OCI-LY3 (cell line): Measurements from ENCODE around the gene ZC3H12D.
A peak's percentile ranks its signal among the peaks of the same experiment; 100 is the strongest.

Experiments
- H2AFZ ChIP-seq: fragments of 200-600, 300-600 bp; shearing (Covaris generic); 2 replicates; pipeline ENCODE4 v1.6.0; 2014; ENCODE audit warnings: antibody characterized with exemption, low read depth, low read length
- H3K27ac ChIP-seq: fragments of 200-600, 300-600 bp; sonication (generic); 2 replicates; pipeline ENCODE4 v1.5.1; 2014; ENCODE audit warnings: mild to moderate bottlenecking, low read length, moderate library complexity, mixed read lengths
- H3K27me3 ChIP-seq: fragments of 200-600, 300-600 bp; sonication (generic); 2 replicates; pipeline ENCODE4 v1.6.1; 2014; ENCODE audit warnings: low read depth, low read length, mixed read lengths
- H3K36me3 ChIP-seq: fragments of 200-600, 300-600 bp; sonication (generic); replicated peaks from 2 replicates; pipeline ENCODE3; 2014; ENCODE audit warnings: low read depth, low read length, mixed read lengths
- H3K4me1 ChIP-seq: fragments of 300-600, 200-600 bp; sonication (generic); 2 replicates; pipeline ENCODE4 v1.6.1; 2014; ENCODE audit warnings: low read length, mixed read lengths
- H3K4me2 ChIP-seq: fragments of 200-600, 300-600 bp; sonication (generic); 2 replicates; pipeline ENCODE4 v1.6.1; 2014; ENCODE audit warnings: low read length, mixed read lengths
- H3K4me3 ChIP-seq: fragments of 300-600, 200-600 bp; sonication (generic); 2 replicates; pipeline ENCODE4 v1.5.1; 2014; ENCODE audit warnings: antibody characterized with exemption, mild to moderate bottlenecking, low read length, moderate library complexity
- H3K79me2 ChIP-seq: fragments of 300-600, 200-600 bp; shearing (Covaris generic); 2 replicates; pipeline ENCODE4 v1.6.1; 2014; ENCODE audit warnings: mild to moderate bottlenecking, low read length, mixed read lengths
- H3K9ac ChIP-seq: fragments of 300-600, 200-600 bp; shearing (Covaris generic); 2 replicates; pipeline ENCODE4 v1.6.0; 2014; ENCODE audit warnings: mild to moderate bottlenecking, low read length, moderate library complexity
- H3K9me3 ChIP-seq: fragments of 200-600, 300-600 bp; shearing (Covaris generic); 2 replicates; pipeline ENCODE4 v1.6.1; 2014; ENCODE audit warnings: low read length, mixed read lengths; ENCODE audit not compliant: insufficient read depth
- H4K20me1 ChIP-seq: fragments of 200-600, 300-600 bp; sonication (generic); 2 replicates; pipeline ENCODE4 v1.6.1; 2016; ENCODE audit warnings: low read length, mixed read lengths; ENCODE audit not compliant: insufficient read depth
- EZH2phosphoT487 ChIP-seq: fragments of 200-600 bp; shearing (Covaris generic); IDR thresholded peaks from 2 replicates; pipeline ENCODE4 v1.6.1; 2018; ENCODE audit warnings: antibody characterized with exemption, mixed run types, low read depth
- TF ChIP-seq, protein P1 (sequence below): fragments of 200-600, 300-600 bp; sonication (generic); IDR thresholded peaks from 2 replicates; pipeline ENCODE4 v1.5.1; 2014; ENCODE audit warnings: antibody characterized with exemption, low read length, low read depth

Gene ZC3H12D

DNA sequence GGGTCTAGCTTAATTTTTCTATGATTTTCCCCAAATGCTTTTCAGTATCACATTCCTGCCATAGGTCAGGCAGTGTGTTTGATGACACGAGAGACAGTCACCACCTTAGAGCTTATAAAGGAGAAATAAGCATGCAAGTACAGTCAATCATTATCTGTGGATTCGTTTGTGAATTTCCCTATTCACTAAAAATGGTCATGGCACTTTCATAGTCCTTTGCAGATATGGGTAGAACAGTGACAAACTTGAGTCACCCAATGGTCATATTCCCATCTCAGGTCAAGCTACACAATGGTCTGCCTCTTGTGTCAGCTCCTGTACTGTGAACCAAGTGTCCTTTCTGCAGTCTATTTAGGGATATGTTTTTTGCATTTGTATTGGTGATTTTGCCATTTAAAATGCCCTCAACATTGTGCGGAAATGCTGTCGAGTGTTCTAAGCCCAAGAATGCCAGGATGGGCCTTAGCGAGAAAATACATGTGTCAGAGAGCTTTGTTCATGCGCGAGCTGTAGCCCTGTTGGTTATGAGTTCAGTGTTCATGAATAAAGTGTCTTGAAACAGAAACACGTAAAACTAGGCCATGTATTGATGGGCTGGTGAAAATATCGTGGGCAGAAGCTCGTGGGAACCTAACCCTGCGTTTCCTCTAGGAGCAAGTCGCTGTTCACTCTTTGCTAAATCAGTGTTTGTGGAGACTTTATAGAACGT, 65.0 kb downstream of the ZC3H12D start:
- H3K4me2 ChIP-seq = peak overlapping the region; percentile 70
- no peak overlapping the region for H3K9ac ChIP-seq
- peaks cover 42% of the 10 kb centered on the region for H3K4me1 ChIP-seq
- no peaks in the 10 kb centered on the region for H3K27me3 ChIP-seq
- no peaks in the 10 kb centered on the region for H3K79me2 ChIP-seq
- TF ChIP-seq EZH2phosphoT487 = no peak
- TF ChIP-seq, protein P1, sequence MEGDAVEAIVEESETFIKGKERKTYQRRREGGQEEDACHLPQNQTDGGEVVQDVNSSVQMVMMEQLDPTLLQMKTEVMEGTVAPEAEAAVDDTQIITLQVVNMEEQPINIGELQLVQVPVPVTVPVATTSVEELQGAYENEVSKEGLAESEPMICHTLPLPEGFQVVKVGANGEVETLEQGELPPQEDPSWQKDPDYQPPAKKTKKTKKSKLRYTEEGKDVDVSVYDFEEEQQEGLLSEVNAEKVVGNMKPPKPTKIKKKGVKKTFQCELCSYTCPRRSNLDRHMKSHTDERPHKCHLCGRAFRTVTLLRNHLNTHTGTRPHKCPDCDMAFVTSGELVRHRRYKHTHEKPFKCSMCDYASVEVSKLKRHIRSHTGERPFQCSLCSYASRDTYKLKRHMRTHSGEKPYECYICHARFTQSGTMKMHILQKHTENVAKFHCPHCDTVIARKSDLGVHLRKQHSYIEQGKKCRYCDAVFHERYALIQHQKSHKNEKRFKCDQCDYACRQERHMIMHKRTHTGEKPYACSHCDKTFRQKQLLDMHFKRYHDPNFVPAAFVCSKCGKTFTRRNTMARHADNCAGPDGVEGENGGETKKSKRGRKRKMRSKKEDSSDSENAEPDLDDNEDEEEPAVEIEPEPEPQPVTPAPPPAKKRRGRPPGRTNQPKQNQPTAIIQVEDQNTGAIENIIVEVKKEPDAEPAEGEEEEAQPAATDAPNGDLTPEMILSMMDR = no peak
- no peak overlapping the region for H2AFZ ChIP-seq
- H3K4me3 ChIP-seq = peak overlapping the region; percentile 38; the same call in 1 of the 2 replicates
- no peaks in the 10 kb centered on the region for H3K9me3 ChIP-seq
- H3K36me3 ChIP-seq = peaks cover 4% of the 10 kb centered on the region
- H3K27ac ChIP-seq = peak overlapping the region; percentile 78
- H4K20me1 ChIP-seq = no peaks in the 10 kb centered on the region

- no peak overlapping the region for H3K27ac ChIP-seq
- H3K79me2 ChIP-seq = no peaks in the 10 kb centered on the region
- no peak overlapping the region for H3K4me3 ChIP-seq
- TF ChIP-seq, protein P1 = no peak
- no peak for TF ChIP-seq EZH2phosphoT487
- H3K27me3 ChIP-seq = no peaks in the 10 kb centered on the region
- H3K9me3 ChIP-seq = no peaks in the 10 kb centered on the region
- H3K4me2 ChIP-seq = no peak overlapping the region
- H3K36me3 ChIP-seq = peaks cover 34% of the 10 kb centered on the region
- 0 out of 2 replicates have a peak, but pooled peaks cover 5% of the 10 kb centered on the region for H4K20me1 ChIP-seq
- no peak overlapping the region for H3K9ac ChIP-seq
- no peak overlapping the region for H2AFZ ChIP-seq
- H3K4me1 ChIP-seq = peaks cover 37% of the 10 kb centered on the region
Measured at GRCh38 chr6:149414821-149415220, 70.0 kb downstream of the ZC3H12D start.

DNA sequence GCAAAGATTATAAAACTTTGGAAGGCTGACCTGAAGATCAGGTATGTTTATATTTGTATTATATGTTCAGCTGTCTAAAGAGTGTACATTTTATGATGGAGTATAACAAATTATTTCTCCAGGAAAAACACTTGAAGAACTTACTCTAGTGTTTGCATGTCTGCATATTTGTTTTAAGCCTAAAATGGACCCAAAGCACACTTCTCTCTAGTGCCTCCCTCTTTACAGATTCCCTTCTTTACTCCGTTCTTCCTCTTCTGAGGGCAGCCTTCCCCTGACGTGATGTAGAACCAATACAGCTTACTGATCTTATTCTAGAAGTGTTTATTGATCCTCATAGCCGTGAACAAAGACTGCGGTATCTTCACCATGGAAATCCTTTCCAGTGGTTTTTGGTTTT, 70.8 kb downstream of the ZC3H12D start:
- Histone ChIP-seq H3K79me2 (no peaks in the 10 kb centered on the region), H3K4me3 (no peak overlapping the region), H3K4me1 (peaks cover 28% of the 10 kb centered on the region), H3K4me2 (no peak overlapping the region), H3K9ac (no peak overlapping the region), H3K27me3 (no peaks in the 10 kb centered on the region), H4K20me1 (0 out of 2 replicates have a peak, but pooled peaks cover 5% of the 10 kb centered on the region), H2AFZ (no peak overlapping the region), H3K9me3 (no peaks in the 10 kb centered on the region), H3K36me3 (peaks cover 37% of the 10 kb centered on the region), H3K27ac (no peak overlapping the region)
- TF ChIP-seq EZH2phosphoT487 = no peak
- TF ChIP-seq, protein P1 = no peak

- H3K9ac ChIP-seq = no peak overlapping the region
Measured at GRCh38 chr6:149410557-149410956, 74.3 kb downstream of the ZC3H12D start.

More at GRCh38 chr6:149410557-149410956, 74.3 kb downstream of the ZC3H12D start:
- no peak overlapping the region for H3K4me3 ChIP-seq
- H4K20me1 ChIP-seq = 0 out of 2 replicates have a peak, but pooled peaks cover 5% of the 10 kb centered on the region
- peaks cover 15% of the 10 kb centered on the region for H3K4me1 ChIP-seq
- no peaks in the 10 kb centered on the region for H3K27me3 ChIP-seq
- peaks cover 42% of the 10 kb centered on the region for H3K36me3 ChIP-seq
- no peak overlapping the region for H3K4me2 ChIP-seq
- H3K9me3 ChIP-seq = no peaks in the 10 kb centered on the region
- H3K27ac ChIP-seq = no peak overlapping the region
- H2AFZ ChIP-seq = no peak overlapping the region
- TF ChIP-seq, protein P1 = no peak
- no peak for TF ChIP-seq EZH2phosphoT487
- no peaks in the 10 kb centered on the region for H3K79me2 ChIP-seq
